HG03159 (cell line): Measurements from ENCODE around the gene UNC5A.
"Not testable (repeated sequence)": the region's sequence is repeated elsewhere in the genome, so short reads cannot be mapped to it uniquely, and the experiment has no call there.

Experiments
- ATAC-seq: cut with Tn5 transposase; IDR thresholded peaks from one replicate; pipeline ENCODE4 v1.9.1; 2021; ENCODE audit warnings: mild to moderate bottlenecking, moderate library complexity; ENCODE audit not compliant: unreplicated experiment

The UNC5A gene

GRCh38 chr5:176861276-176861675 lies 50.9 kb downstream of the UNC5A start:
- ATAC-seq = no peak

GRCh38 chr5:176862330-176862995 lies 52.1 kb downstream of the UNC5A start:
- no peak for ATAC-seq

- no peak for ATAC-seq
Observed at GRCh38 chr5:176863041-176863764, 52.8 kb downstream of the UNC5A start.

GRCh38 chr5:176863765-176864098 lies 53.4 kb downstream of the UNC5A start:
- no peak for ATAC-seq

- no peak for ATAC-seq
Observed at GRCh38 chr5:176864755-176865154, 54.4 kb downstream of the UNC5A start.

- ATAC-seq = no peak
Observed at GRCh38 chr5:176865964-176866363, 55.6 kb downstream of the UNC5A start.

- no peak for ATAC-seq
Observed at GRCh38 chr5:176866707-176867310, 56.5 kb downstream of the UNC5A start.

GRCh38 chr5:176868126-176868525 lies 57.8 kb downstream of the UNC5A start:
- no peak for ATAC-seq

GRCh38 chr5:176868731-176869130 lies 58.4 kb downstream of the UNC5A start:
- no peak for ATAC-seq

- ATAC-seq = no peak
Observed at GRCh38 chr5:176869501-176870109, 59.2 kb downstream of the UNC5A start.

GRCh38 chr5:176870110-176870591 lies 59.8 kb downstream of the UNC5A start:
- no peak for ATAC-seq

GRCh38 chr5:176870644-176871043 lies 60.3 kb downstream of the UNC5A start:
- not testable (repeated sequence) for ATAC-seq

- not testable (repeated sequence) for ATAC-seq
Observed at GRCh38 chr5:176872586-176872985, 62.2 kb downstream of the UNC5A start.

GRCh38 chr5:176873011-176873410 lies 62.7 kb downstream of the UNC5A start:
- not testable (repeated sequence) for ATAC-seq

- no peak for ATAC-seq
Observed at GRCh38 chr5:176873541-176874172, 63.3 kb downstream of the UNC5A start.

GRCh38 chr5:176874198-176874780 lies 63.9 kb downstream of the UNC5A start:
- ATAC-seq = no peak

- ATAC-seq = no peak
Observed at GRCh38 chr5:176875014-176875550, 64.7 kb downstream of the UNC5A start.

GRCh38 chr5:176875783-176876505 lies 65.6 kb downstream of the UNC5A start:
- ATAC-seq = no peak

- no peak for ATAC-seq
Observed at GRCh38 chr5:176876506-176877431, 66.4 kb downstream of the UNC5A start.
